SK-N-SH (cell line): ENCODE measurements around the gene FHL5. TPM values are rescaled to one million over a fixed set of nuclear protein-coding genes. Genes with fewer than 3 reads are reported as not detected.

ENCODE experiments used
- CTCF ChIA-PET: fragments of 300-600, 350-600 bp; formaldehyde crosslinking; extraction: SDS; loops from one replicate; lab custom pipeline; 2021; lab: Yijun Ruan, JAX
- POLR2A ChIA-PET: fragments of 350-600 bp; sonication (Branson Sonifier 250); formaldehyde crosslinking; extraction: SDS; loops from one replicate; lab custom pipeline; 2020; ENCODE audit warnings: antibody characterized with exemption, inconsistent platforms; lab: Yijun Ruan, JAX
- DNase-seq: peaks from one replicate; pipeline ENCODE4 v3.0.0; 2012
- H2AFZ ChIP-seq: fragments of 200-600 bp; sonication (generic); 2 replicates; pipeline ENCODE4 v1.8.1; 2016; ENCODE audit warnings: antibody characterized with exemption, mild to moderate bottlenecking, low read depth
- H3F3A ChIP-seq: fragments of 200-600 bp; sonication (generic); replicated peaks from 2 replicates; pipeline ENCODE3; 2016; ENCODE audit warnings: antibody characterized with exemption, mild to moderate bottlenecking; ENCODE audit not compliant: insufficient read depth
- H3K27ac ChIP-seq, 2 experiments: fragments of 200-500 bp in 1 of 2; fragments of 200-600 bp in 1 of 2; sonication (Bioruptor generic) in 1 of 2; sonication (generic), shearing (Covaris generic) in 1 of 2; 2 replicates each; pipeline versions ENCODE4 v1.5.1 to v1.6.1; 2014 to 2016; ENCODE audit warnings: low read depth in 2 of 2, inconsistent platforms in 1 of 2, low read length in 1 of 2, mild to moderate bottlenecking in 1 of 2, mixed read lengths in 1 of 2
- H3K27me3 ChIP-seq: fragments of 200-600 bp; sonication (generic), shearing (Covaris generic); 2 replicates; pipeline ENCODE4 v1.6.1; 2016; ENCODE audit warnings: mixed run types; ENCODE audit not compliant: insufficient read depth
- H3K36me3 ChIP-seq, 2 experiments: fragments of 200-500 bp in 1 of 2; fragments of 200-600 bp in 1 of 2; sonication (Bioruptor generic) in 1 of 2; sonication (generic) in 1 of 2; replicated peaks in 1 of 2; 2 replicates each; pipeline versions ENCODE3 to v1.5.1; 2014 to 2016; ENCODE audit warnings: low read length in 1 of 2, mild to moderate bottlenecking in 1 of 2; ENCODE audit not compliant: insufficient read depth in 2 of 2, control insufficient read depth in 1 of 2
- H3K4me1 ChIP-seq, 2 experiments: fragments of 200-500 bp in 1 of 2; fragments of 200-600 bp in 1 of 2; sonication (Bioruptor generic) in 1 of 2; sonication (generic), shearing (Covaris generic) in 1 of 2; 2 replicates each; pipeline versions ENCODE4 v1.5.1 to v1.6.1; 2014 to 2016; ENCODE audit warnings: low read depth in 1 of 2, low read length in 1 of 2, mixed run types in 1 of 2; ENCODE audit not compliant: insufficient read depth in 2 of 2, control insufficient read depth in 1 of 2
- H3K4me2 ChIP-seq: fragments of 200-600 bp; sonication (generic), shearing (Covaris generic); 2 replicates; pipeline ENCODE4 v1.6.1; 2017; ENCODE audit warnings: mixed run types
- H3K4me3 ChIP-seq, 2 experiments: fragments of 200-500 bp in 1 of 2; fragments of 200-600 bp in 1 of 2; sonication (Bioruptor generic) in 1 of 2; sonication (generic), shearing (Covaris generic) in 1 of 2; 2 replicates each; pipeline versions ENCODE4 v1.5.1 to v1.8.1; 2014 to 2016; ENCODE audit warnings: low read depth in 2 of 2, inconsistent platforms in 1 of 2, low read length in 1 of 2, mild to moderate bottlenecking in 1 of 2, mixed read lengths in 1 of 2, moderate library complexity in 1 of 2
- H3K79me2 ChIP-seq: fragments of 200-600 bp; sonication (generic); 2 replicates; pipeline ENCODE4 v1.8.1; 2017; ENCODE audit warnings: mild to moderate bottlenecking; ENCODE audit not compliant: insufficient read depth
- H3K9ac ChIP-seq: fragments of 200-600 bp; sonication (generic); 2 replicates; pipeline ENCODE4 v1.6.1; 2017; ENCODE audit warnings: mixed run types
- H3K9me2 ChIP-seq: fragments of 200-600 bp; sonication (generic); 2 replicates; pipeline ENCODE4 v1.6.1; 2017; ENCODE audit warnings: mixed run types
- H3K9me3 ChIP-seq: fragments of 200-600 bp; sonication (generic); 2 replicates; pipeline ENCODE4 v1.6.1; 2017; ENCODE audit warnings: mixed run types, mild to moderate bottlenecking, moderate library complexity
- H4K20me1 ChIP-seq: fragments of 200-600 bp; sonication (generic); 2 replicates; pipeline ENCODE4 v1.6.1; 2017; ENCODE audit warnings: mild to moderate bottlenecking, mixed run types; ENCODE audit not compliant: insufficient read depth
- CHD2 ChIP-seq: fragments of 150-350 bp; IDR thresholded peaks from 2 replicates; pipeline ENCODE4 v1.6.1; 2018; ENCODE audit warnings: low read length; ENCODE audit not compliant: partially characterized antibody
- ELF1 ChIP-seq: IDR thresholded peaks from 2 replicates; pipeline ENCODE4 v1.4.0; 2012
- EZH2phosphoT487 ChIP-seq: fragments of 200-600 bp; sonication (generic); IDR thresholded peaks from 2 replicates; pipeline ENCODE4 v1.6.1; 2017; ENCODE audit warnings: low read depth, mixed run types, mild to moderate bottlenecking, antibody characterized with exemption, moderate library complexity, borderline replicate concordance
- FOSL2 ChIP-seq: IDR thresholded peaks from 2 replicates; pipeline ENCODE4 v1.4.0; 2012; ENCODE audit warnings: low read depth, mild to moderate bottlenecking, moderate library complexity, borderline replicate concordance
- FOXM1 ChIP-seq: IDR thresholded peaks from 2 replicates; pipeline ENCODE4 v1.4.0; 2012; ENCODE audit warnings: low read depth, mild to moderate bottlenecking
- GATA2 ChIP-seq: sonication (generic); formaldehyde crosslinking; IDR thresholded peaks from 2 replicates; pipeline ENCODE4 v1.5.0; 2020; ENCODE audit warnings: mild to moderate bottlenecking, missing genetic modification reagents
- MAX ChIP-seq: IDR thresholded peaks from 2 replicates; pipeline ENCODE4 v1.4.0; 2012; ENCODE audit warnings: low read depth
- MXI1 ChIP-seq: IDR thresholded peaks from 2 replicates; pipeline ENCODE4 v1.6.1; 2012; ENCODE audit warnings: mild to moderate bottlenecking, low read depth, low read length, improper control_type of control experiment
- NFIC ChIP-seq: IDR thresholded peaks from 2 replicates; pipeline ENCODE4 v1.4.0; 2012; ENCODE audit warnings: borderline replicate concordance
- RCOR1 ChIP-seq: fragments of 150-350 bp; IDR thresholded peaks from 2 replicates; pipeline ENCODE4 v1.6.1; 2017; ENCODE audit warnings: antibody characterized with exemption, low read length
- RFX5 ChIP-seq: IDR thresholded peaks from 2 replicates; pipeline ENCODE4 v1.6.1; 2012; ENCODE audit warnings: mild to moderate bottlenecking, improper control_type of control experiment, low read length
- RXRA ChIP-seq: IDR thresholded peaks from 2 replicates; pipeline ENCODE4 v1.4.0; 2012; ENCODE audit warnings: low read depth, mild to moderate bottlenecking, borderline replicate concordance
- SIN3A ChIP-seq: IDR thresholded peaks from 2 replicates; pipeline ENCODE4 v1.6.1; 2012; ENCODE audit warnings: low read depth, mild to moderate bottlenecking, low read length, moderate library complexity, borderline replicate concordance
- TAF1 ChIP-seq: IDR thresholded peaks from 2 replicates; pipeline ENCODE4 v1.6.1; 2012; ENCODE audit warnings: low read depth, mild to moderate bottlenecking, low read length, moderate library complexity, borderline replicate concordance
- TEAD4 ChIP-seq: IDR thresholded peaks from 2 replicates; pipeline ENCODE4 v1.4.0; 2012; ENCODE audit warnings: mild to moderate bottlenecking, borderline replicate concordance; ENCODE audit not compliant: insufficient read depth
- USF1 ChIP-seq: IDR thresholded peaks from 2 replicates; pipeline ENCODE4 v1.4.0; 2012; ENCODE audit warnings: low read depth, borderline replicate concordance
- USF2 ChIP-seq: fragments of 150-350 bp; IDR thresholded peaks from 2 replicates; pipeline ENCODE4 v1.6.1; 2017; ENCODE audit warnings: antibody characterized with exemption, low read length, low read depth, borderline replicate concordance
- WGBS: methylation state at CpG from one replicate; pipeline ENCODE4 v1.1.6; 2017; ENCODE audit warnings: low lambda C conversion rate; 5-methylcytosine and 5-hydroxymethylcytosine counted together
- polyA plus RNA-seq, 3 experiments: library from polyadenylated mRNA; depleted of rRNA; stranded (reverse); fragments of >200 nt; gene quantifications; 2 replicates each; pipeline ENCODE4 v1.2.3, GENCODE V29; 2012

Gene FHL5
- polyA plus RNA-seq, 1 of the 3 experiments (the other 2 are of a cell fraction) = not detected

- no peak for TF ChIP-seq RFX5
- no peak for TF ChIP-seq TEAD4
- no peak for TF ChIP-seq RXRA
- no peak for TF ChIP-seq FOSL2
- TF ChIP-seq ELF1 = no peak
- no peak for TF ChIP-seq MAX
- no peak for TF ChIP-seq EZH2phosphoT487
- no peak for TF ChIP-seq SIN3A
- TF ChIP-seq NFIC = no peak
- no peak for TF ChIP-seq USF1
- TF ChIP-seq TAF1 = no peak
- H3K4me1 ChIP-seq = no peaks in the 10 kb centered on the region
- ChIA-PET POLR2A (no interaction called here), CTCF (interaction anchor here (0.6 kb wide), 1 partner anchor 1149 kb away, joined by 3 read pairs; no protein-coding TSS in a partner anchor)
- no peaks in the 10 kb centered on the region for H3K9me3 ChIP-seq
- no peaks in the 10 kb centered on the region for H3K79me2 ChIP-seq
- no peak for DNase-seq
- no peak overlapping the region for H3K4me2 ChIP-seq
- no peaks in the 10 kb centered on the region for H3F3A ChIP-seq
- H3K4me3 ChIP-seq = no peak overlapping the region
- no peaks in the 10 kb centered on the region for H3K36me3 ChIP-seq
- H2AFZ ChIP-seq = no peak overlapping the region
- H3K9ac ChIP-seq = no peak overlapping the region
- 58% methylated on average over 5 of the region's 5 CpGs for WGBS
- H3K9me2 ChIP-seq = no peaks in the 10 kb centered on the region
- no peak overlapping the region for H3K27ac ChIP-seq
- no peaks in the 10 kb centered on the region for H3K27me3 ChIP-seq
- no peaks in the 10 kb centered on the region for H4K20me1 ChIP-seq
Observed at GRCh38 chr6:96645106-96645505, 82.2 kb downstream of the FHL5 start.

GRCh38 chr6:96649926-96650325 lies 87.0 kb downstream of the FHL5 start:
- no peaks in the 10 kb centered on the region for H3K36me3 ChIP-seq
- H3K9ac ChIP-seq = no peak overlapping the region
- no peak overlapping the region for H3K4me2 ChIP-seq
- no peaks in the 10 kb centered on the region for H3F3A ChIP-seq
- H3K27ac ChIP-seq = no peak overlapping the region
- no peak for DNase-seq
- 23% methylated on average over 3 of the region's 3 CpGs for WGBS
- H3K9me3 ChIP-seq = no peaks in the 10 kb centered on the region
- ChIA-PET POLR2A (no interaction called here), CTCF (no interaction called here)
- H3K9me2 ChIP-seq = no peaks in the 10 kb centered on the region
- H4K20me1 ChIP-seq = no peaks in the 10 kb centered on the region
- H3K4me1 ChIP-seq = no peaks in the 10 kb centered on the region
- TF ChIP-seq TEAD4 = no peak
- no peak for TF ChIP-seq EZH2phosphoT487
- no peak for TF ChIP-seq USF2
- no peak for TF ChIP-seq FOXM1
- no peak for TF ChIP-seq RFX5
- no peak for TF ChIP-seq RCOR1
- TF ChIP-seq MXI1 = no peak
- TF ChIP-seq GATA2 (CRISPR knock-in tag) = no peak
- no peak for TF ChIP-seq CHD2
- no peak for TF ChIP-seq ELF1
- no peaks in the 10 kb centered on the region for H3K27me3 ChIP-seq
- no peak overlapping the region for H3K4me3 ChIP-seq
- H2AFZ ChIP-seq = no peak overlapping the region
- no peaks in the 10 kb centered on the region for H3K79me2 ChIP-seq
